Glutamatergic neuron (in vitro differentiated cells): ENCODE measurements around the gene NUP62. TPM values are rescaled to one million over a fixed set of nuclear protein-coding genes. Genes with fewer than 3 reads are reported as not detected.

Source experiments
- DNase-seq: peaks from one replicate; pipeline ENCODE4 v3.0.0; 2022
- H3K27ac Mint-ChIP-seq: one replicate; pipeline ENCODE4 v1.8.0; 2020; ENCODE audit warnings: mild to moderate bottlenecking, mixed read lengths, inconsistent platforms; ENCODE audit not compliant: unreplicated experiment
- H3K27me3 Mint-ChIP-seq: one replicate; pipeline ENCODE4 v1.8.0; 2020; ENCODE audit warnings: mild to moderate bottlenecking, moderate library complexity, mixed read lengths, inconsistent platforms; ENCODE audit not compliant: unreplicated experiment
- H3K36me3 Mint-ChIP-seq: one replicate; pipeline ENCODE4 v1.8.0; 2020; ENCODE audit warnings: mild to moderate bottlenecking, mixed read lengths, inconsistent platforms; ENCODE audit not compliant: unreplicated experiment
- H3K4me1 Mint-ChIP-seq: one replicate; pipeline ENCODE4 v1.8.0; 2020; ENCODE audit warnings: mild to moderate bottlenecking, low read depth, mixed read lengths, inconsistent platforms; ENCODE audit not compliant: unreplicated experiment
- H3K4me3 Mint-ChIP-seq: one replicate; pipeline ENCODE4 v1.8.0; 2020; ENCODE audit warnings: mild to moderate bottlenecking, mixed read lengths, inconsistent platforms; ENCODE audit not compliant: unreplicated experiment
- H3K9me3 Mint-ChIP-seq: one replicate; pipeline ENCODE4 v1.8.0; 2020; ENCODE audit warnings: mild to moderate bottlenecking, moderate library complexity, mixed read lengths, inconsistent platforms; ENCODE audit not compliant: unreplicated experiment
- CTCF ChIP-seq: fragments of 200-600 bp; sonication (generic); IDR thresholded peaks from one replicate; pipeline ENCODE4 v1.5.0; 2021; ENCODE audit not compliant: partially characterized antibody, unreplicated experiment
- total RNA-seq: library from RNA; stranded (reverse); fragmentation: NEBNext Ultra II Directional; extraction: Animal tissue kit (Norgen Biotek cat#: 25700); gene quantifications from one replicate; pipeline ENCODE4 v1.2.1, GENCODE V29; 2021; ENCODE audit not compliant: unreplicated experiment

NUP62 gene
- total RNA-seq, 1 donor from 2014 or later, result 65.4 TPM

GRCh38 chr19:49892716-49893115 lies 36.6 kb downstream of the NUP62 start:
- H3K4me3 Mint-ChIP-seq, result no peak overlapping the region
- peaks cover 6% of the 10 kb centered on the region for H3K4me1 Mint-ChIP-seq
- DNase-seq, result no peak
- peaks cover 16% of the 10 kb centered on the region for H3K27me3 Mint-ChIP-seq
- peak overlapping the region; percentile 45 for H3K27ac Mint-ChIP-seq
- no peak for TF ChIP-seq CTCF
- no peaks in the 10 kb centered on the region for H3K36me3 Mint-ChIP-seq
- peaks cover 11% of the 10 kb centered on the region for H3K9me3 Mint-ChIP-seq

DNA sequence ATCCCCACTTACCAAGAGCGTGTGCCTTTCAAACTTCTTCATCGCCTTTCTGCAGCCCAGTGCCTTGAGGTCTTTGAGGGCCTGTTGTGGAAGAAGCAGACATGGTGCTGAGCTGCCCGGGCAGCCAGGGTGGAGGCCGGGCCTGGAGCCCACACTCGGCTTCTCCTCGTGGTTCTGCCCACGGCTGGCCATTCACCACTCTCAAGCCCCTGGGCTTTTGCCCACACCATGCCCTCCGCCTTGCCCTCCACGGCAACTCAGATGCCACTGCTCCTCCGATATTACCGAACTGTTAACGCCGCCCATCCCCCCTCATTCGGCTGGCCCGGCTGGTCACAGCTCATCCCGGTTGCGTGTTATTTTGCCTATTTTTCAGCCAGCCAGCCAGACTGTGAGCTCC lies 37.9 kb downstream of the NUP62 start:
- Mint-ChIP-seq H3K27me3 (peaks cover 12% of the 10 kb centered on the region), H3K36me3 (no peaks in the 10 kb centered on the region), H3K9me3 (peaks cover 9% of the 10 kb centered on the region), H3K4me1 (peaks cover 6% of the 10 kb centered on the region), H3K27ac (no peak overlapping the region), H3K4me3 (no peak overlapping the region)
- TF ChIP-seq CTCF, result no peak
- DNase-seq, result peak; percentile 20

- Mint-ChIP-seq H3K27me3 (peaks cover 10% of the 10 kb centered on the region), H3K36me3 (no peaks in the 10 kb centered on the region), H3K27ac (peak overlapping the region; percentile 70), H3K9me3 (peaks cover 9% of the 10 kb centered on the region), H3K4me1 (peaks cover 6% of the 10 kb centered on the region), H3K4me3 (peak overlapping the region; percentile 77)
- TF ChIP-seq CTCF, result peak; percentile 54
- DNase-seq, result peak; percentile 75
Observed at GRCh38 chr19:49890349-49891311, 38.7 kb downstream of the NUP62 start.

- TF ChIP-seq CTCF, result peak; percentile 82
Observed at GRCh38 chr19:49889687-49890348, 39.5 kb downstream of the NUP62 start.

More at GRCh38 chr19:49889687-49890348, 39.5 kb downstream of the NUP62 start:
- H3K9me3 Mint-ChIP-seq, result peaks cover 9% of the 10 kb centered on the region
- H3K4me3 Mint-ChIP-seq, result peak overlapping the region; percentile 77
- H3K36me3 Mint-ChIP-seq, result no peaks in the 10 kb centered on the region
- DNase-seq, result peak; percentile 82
- H3K27ac Mint-ChIP-seq, result peak overlapping the region; percentile 93
- peaks cover 6% of the 10 kb centered on the region for H3K4me1 Mint-ChIP-seq
- peaks cover 10% of the 10 kb centered on the region for H3K27me3 Mint-ChIP-seq
